Activated CD8-positive, alpha-beta memory T cell treated with anti-CD3 and anti-CD28 coated beads for 1 hour (primary cell): ENCODE data around the gene C4A.
"Not testable (repeated sequence)": the region's sequence is repeated elsewhere in the genome, so short reads cannot be mapped to it uniquely, and the experiment has no call there.

Experiments
- DNase-seq, 2 donors: peaks; one replicate each; pipeline ENCODE4 v3.0.0-alpha.2; 2020; ENCODE audit warnings: low read depth in 1 of 2; ENCODE audit errors: extremely low read depth in 1 of 2

The C4A gene

DNA sequence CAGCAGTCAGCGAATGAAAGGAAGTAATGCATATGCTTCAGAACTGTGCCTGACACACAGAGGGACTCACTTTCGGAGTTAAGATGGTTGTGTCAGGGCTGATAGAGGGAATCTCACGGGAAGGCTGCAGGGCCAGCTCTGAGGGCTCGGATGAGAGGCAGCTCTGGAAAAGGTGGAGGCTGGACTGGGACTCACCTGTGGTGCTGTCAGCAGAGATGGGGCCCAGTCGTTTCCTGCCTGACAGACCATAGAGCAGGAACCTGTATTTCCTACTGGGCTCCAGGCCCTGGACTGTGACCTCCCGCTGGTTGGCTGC is 65.6 kb downstream of the C4A start:
- no peak for DNase-seq

DNA sequence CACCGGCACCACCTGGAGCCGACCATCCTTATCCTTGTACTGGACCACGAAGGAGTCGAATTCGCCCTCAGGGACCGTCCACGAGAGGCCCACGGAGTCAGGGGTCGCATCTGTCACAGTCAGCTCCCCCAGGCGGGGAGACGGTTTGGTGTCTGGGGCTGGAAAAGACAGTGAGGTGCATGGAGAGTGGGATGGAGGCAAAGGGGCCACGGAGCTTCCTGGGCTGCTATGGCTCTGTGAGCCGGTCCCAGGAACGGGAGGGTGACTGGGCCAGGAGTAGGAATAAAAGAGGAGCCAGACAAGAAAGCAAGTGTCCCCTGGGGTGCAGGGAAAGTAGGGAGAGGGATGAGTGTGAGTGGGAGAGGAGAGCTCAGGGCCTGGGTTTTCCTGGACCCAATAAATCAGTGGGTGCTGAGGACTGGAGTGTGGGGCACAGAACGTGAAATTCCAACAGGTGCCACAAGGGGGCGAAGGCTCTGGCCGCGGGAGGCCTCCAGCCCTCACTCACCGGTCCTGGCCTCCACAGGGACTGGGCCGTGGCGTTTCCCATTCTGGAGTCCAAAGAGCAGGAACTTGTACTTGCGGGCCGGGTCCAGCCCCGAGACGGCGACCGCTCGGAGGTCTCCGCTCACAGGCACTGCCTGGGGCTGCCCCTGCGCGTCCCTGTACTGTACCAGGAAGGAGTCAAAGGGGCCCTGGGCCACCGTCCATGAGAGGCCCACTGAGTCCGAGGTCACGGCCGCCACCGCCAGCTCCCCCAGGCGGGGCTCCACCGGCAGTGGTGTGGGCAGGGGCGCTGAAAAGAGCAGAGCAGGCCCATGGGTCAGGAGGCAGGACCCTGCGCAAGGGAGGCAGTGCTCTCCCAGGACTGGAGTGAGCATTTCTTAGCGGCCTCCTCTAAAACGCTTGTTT is 66.3 kb downstream of the C4A start:
- peak; percentile 24 to 57 for DNase-seq

GRCh38 chr6:32049149-32049548 is 67.3 kb downstream of the C4A start:
- not testable (repeated sequence) for DNase-seq

DNA sequence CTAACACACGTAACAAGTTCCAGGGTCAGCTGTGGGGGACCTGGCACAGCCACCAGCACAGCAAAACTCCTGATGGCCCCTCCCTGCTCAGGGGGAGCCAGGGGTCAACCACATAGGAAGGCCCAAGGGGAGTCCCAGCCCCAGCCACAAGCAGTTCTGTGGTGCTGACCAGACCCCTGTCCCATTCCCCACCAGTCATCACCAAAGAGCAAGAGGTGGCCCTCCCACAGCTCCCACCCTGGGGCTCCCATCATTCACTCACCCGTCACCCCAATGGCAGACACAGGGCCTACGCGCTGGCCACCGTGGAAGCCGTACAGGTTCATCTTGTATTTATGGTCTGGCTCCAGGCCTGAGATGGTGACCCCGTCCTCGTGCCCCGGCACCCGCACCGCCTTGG is 67.9 kb downstream of the C4A start:
- not testable (repeated sequence) for DNase-seq

DNA sequence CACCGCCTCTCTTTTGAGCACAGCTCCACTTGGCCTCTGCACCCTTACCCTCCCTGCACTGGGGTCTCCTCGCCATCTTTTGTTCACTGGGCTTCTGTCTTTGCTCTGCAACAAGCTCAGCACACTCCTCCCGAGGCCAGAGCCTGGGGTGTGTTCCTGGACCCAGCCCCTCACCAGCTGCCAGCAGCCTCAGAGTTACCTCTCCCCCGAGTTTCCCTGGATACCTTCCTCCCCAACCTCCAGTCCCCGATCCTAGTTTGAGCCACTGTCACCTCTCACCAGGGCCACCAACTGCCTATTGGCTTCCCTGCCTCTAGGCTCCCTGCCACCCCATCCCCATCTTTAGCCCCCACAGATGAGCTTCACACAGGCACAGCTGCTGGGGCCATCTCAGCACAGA is 68.7 kb downstream of the C4A start:
- no peak for DNase-seq
